ENCODE measurements around the gene RTL10.

Gene RTL10

DNA sequence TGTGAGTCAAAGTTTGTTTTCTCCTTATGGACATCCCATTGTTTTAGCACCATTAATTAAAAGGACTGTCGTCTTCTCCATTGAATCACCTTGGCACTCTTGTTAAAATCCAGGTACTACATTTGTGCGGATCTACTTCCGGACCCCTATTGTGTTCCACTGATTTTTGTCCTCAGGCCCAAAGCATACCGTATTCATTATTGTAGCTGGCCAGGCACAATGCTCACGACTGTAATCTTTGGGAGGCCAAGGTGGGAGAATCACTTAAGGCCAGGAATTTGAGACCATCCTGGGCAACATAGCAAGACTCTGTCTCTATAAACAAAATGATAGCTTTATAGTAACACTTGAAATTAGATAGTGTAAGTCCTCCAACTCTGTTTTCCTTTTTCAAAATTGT is 8.9 kb upstream of the RTL10 start:
- no peak for DNase-seq (ENCODE audit: low read depth, low spot score)

DNA sequence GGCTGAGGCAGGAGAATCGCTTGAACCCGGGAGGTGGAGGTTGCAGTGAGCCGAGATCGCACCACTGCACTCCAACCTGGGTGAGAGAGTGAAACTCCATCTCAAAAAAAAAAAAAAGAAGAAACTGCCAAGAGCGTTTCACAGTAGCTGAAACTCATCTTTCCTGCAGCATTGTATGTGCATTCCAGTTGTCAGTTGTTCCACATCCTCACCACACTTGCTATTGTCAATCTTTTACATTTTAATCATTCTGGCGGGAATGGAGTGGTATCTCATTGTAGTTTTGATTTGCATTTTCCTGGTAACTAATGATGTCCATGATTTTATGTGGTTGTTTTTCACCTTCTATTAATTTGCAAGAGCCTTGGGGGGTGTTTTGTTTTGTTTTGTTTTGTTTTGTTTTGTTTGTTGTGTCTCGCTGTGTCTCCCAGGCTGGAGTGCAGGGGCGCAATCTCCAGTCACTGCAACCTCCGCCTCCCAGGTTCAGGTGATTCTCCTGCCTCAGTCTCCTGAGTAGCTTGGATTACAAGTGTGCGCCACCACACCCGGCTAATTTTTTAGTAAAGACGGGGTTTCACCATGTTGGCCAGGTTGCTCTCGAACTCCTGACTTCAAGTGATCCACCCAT is 8.1 kb upstream of the RTL10 start:
- DNase-seq (ENCODE audit: low read depth, low spot score), result no peak

DNA sequence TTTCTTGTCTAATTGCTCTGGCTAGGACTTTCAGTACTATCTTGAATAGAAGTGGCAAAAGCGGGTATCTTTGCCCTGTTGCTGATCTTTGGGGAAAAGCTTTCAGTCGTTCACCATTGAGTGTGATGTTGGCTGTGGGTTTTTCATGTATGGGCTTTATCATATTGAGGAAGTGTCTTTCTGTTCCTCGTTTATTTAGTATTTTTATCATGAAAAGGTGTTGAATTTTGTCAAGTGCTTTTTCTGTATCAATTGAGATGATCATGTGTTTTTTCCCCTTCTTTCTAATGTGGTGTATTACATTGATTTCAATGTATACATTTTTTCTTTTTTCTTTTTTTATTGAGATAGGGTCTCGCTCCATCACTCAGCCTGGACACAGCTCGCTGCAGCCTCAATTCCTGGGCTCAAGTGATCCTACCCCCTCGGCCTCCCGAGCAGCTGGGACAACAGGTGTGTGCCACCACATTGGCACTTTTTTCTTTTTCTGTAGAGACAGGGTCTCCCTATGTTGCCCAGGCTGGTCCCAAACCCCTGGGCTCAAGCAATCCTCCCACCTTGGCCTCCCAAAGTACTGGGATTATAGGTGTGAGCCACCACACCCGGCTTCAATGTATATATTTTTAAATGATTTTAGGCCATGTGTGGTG is 5.3 kb upstream of the RTL10 start:
- DNase-seq (ENCODE audit: low read depth, low spot score), result no peak

DNA sequence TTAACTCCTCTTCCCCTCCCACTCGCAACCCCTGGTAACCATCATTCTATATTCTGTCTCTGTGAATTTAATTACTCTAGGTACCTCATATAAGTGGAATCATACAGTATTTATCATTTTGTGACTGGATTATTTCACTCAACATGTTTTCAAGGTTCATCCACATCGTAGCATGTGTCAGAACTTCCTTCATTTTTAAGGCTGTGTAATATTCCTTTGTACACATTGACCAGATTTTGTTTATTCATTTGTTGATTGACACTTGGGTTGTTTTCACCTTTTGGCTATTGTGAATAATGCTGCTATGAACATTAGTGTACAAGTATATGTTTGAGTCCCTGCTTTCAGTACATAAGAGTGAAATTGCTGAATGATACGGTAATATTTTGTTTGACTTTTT is 2.7 kb upstream of the RTL10 start:
- no peak for DNase-seq (ENCODE audit: low read depth, low spot score)

DNA sequence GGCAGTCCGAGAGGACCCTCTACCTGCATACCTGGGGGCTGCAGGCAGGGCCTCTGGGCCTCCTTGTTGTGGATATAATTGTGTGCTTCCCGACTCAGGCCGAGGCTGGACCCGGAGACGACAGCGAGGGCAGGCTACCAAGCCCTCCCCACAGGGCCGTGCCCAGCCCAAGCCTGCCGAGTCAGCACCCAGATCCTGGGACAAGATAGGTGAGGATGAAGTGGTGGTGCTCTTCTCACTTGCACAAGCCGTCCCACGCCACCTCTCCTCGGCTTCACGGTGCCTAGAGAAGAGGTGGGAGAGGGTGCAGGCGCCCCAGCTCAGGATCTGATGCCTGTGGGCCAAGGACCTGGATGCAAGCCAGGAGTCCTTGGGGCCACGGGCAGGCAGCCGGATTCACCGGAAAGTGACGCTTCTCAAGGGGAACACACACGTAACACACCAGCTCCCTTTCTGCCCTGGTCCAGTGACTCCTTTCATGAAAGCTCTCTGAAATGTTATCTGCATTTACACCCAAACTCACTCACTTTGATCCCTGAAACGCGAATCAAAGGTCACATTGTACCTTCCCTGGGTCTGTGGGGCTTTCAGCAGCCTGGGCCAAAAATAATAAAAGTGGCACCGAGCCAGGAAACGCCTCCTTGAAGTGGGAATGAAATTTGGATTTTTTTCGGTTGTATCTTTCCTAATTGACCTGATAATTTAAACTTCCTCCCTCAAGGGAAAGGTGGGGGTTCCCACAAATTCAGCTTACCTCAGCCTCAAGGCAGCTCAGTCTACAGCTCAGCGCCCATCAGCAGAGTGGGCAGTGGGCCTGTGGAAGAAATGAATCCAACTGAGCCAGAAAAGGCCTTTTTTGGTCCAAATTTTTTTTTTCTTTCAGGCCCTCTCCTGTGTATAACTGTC is 1.1 kb upstream of the RTL10 start:
- DNase-seq (ENCODE audit: low read depth, low spot score), result no peak

DNA sequence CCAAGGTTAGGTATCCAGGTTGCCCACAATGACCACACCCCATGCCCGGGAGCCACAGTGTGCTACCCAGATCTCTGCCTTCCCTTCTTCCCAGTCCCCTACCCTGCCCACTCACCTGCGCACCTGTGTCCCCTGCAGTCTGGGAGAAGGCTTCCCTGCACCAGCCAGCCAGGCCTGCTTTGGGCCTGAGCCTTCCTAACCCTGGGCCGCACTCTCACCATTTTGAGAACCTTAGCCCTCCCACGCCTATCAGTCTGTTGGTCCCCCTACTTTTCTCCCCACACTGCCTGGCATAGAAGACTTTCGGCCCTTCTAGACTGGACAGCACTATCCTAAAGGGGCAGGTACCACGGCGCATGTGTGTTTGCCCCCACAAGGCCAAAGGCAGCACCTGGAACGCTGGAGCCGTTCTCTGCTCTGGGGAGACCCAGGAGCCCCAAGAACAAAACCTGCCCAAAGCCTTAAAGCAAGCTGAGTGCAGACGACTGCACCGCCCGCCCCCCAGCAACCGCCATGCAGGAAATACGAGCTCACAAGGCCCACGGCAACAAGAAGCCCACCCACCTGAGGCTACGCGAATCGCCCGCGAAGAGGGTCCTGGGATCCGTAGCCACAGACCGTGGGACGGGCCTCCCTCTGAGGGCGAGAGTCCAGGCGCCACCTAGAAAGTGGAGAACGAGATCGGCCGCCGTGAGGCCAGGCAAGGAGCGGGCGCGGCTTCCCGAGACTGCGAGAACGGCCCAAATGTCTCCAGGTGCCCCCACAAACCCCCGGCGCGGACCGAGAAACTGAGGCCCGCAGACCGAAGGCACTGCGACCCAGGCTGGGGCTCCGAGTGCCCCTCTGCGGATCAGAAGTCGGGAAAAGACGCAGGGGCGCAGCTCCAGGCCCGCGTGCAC is 546 bp downstream of the RTL10 start:
- no peak for DNase-seq (ENCODE audit: low read depth, low spot score)

DNA sequence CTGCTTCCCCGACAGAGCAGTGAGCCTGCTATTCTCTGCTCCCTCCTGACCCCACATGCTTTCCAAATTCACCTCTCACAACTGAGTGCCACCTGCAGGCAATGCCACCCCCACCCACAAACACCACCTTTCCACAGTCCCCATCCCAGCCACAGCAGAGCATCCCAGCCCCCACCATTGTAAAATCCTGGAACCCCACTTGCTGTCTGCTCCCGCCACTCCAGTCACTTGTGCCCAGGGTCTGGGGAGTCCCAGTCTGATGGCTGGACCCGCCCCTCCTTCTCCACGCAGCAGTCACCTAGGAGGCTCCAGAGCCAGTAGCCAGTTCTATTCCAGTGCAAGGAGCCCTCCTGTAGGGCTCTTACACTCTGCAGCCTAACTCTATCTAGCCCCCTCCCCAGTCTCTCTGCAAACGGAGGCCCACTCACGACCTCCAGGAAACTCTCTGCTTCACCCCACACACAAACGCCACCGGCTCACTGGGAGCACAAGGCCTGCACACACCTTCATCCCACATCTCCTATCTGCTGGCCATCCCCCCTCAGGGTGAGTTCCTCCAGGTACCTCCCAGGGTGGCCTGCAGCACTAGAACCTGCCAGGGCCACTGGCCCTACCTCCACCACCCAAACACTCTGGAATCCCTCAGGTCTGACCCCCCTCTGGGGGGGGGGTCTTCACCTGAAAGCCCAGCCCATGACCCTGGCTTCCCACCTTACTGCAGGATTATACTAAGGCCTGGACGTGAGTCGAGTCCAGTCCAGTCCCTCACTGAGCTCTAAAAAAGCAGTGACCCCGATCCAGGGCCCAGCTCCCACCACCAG is 1.4 kb downstream of the RTL10 start:
- DNase-seq (ENCODE audit: low read depth, low spot score), result no peak

DNA sequence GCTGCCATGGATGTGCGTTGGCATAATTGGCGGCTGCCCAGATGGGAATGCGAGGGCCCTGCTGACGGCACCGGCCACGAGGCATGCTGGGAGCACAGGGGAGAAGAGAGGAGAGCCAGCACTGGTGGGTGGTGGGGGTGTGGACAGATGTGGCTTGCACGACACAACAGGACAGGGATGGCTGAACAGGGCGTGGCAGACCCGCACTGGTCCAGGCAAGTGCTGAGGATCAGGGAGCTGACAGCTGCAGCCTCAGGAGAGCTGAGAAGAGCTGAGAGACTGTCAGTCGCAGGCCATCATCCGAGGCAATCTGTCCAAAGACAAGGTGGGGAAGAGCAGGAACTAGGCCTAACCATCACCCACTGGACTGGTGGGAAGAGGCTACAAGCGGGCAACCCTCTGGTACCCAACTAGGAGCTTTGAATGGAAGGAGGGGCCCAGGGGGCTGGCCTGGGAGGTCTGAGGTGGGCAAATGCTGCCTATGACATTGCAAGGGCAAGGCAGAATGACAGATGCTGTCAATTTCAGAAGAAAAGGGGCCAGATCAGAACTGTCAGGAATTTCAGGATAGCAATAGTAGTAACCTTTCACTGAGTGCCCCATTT is 2.4 kb downstream of the RTL10 start:
- no peak for DNase-seq (ENCODE audit: low read depth, low spot score)

DNA sequence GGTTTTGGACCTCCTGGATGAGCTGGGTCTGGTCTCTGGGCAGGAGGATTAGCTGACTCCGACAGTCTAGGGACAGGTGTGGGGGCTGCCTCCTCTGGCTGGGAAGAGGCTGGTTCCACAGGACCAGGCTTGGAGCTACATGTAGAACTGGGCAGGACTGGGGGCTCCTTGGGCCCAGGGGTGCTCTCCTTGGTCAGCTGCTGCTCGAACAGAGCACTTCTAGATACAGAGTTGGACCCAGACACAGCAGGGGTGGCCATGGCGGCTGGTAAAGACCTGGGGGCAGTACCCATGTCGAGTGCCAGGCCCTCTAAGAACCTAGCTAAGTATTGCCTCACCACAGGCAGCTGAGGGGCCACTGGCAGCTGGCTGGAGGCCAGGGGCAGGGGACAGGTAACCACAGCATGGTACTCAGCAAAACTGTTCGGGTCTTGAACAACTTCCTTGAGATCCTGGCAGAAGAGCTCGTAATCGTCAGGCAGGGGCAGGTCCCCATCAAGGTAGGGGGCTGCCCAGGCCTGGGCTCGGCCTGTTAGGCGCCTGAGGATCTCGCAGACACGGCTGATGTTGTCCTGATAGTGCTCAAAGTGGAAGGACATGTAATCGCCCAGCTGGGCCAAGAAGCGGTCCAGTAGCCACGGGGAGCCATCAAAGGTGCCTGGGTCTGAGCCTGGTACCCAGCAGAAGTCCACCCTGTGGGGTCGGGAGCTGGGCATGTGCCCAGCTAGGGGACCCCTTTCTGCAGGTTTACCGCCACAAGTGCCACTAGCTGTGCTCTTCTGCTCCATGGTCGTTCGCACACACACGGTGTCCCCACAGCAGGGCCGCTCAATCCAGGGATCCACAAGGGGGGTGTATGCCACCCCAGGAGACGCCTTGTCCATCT is 3.1 kb downstream of the RTL10 start:
- no peak for DNase-seq (ENCODE audit: low read depth, low spot score)

DNA sequence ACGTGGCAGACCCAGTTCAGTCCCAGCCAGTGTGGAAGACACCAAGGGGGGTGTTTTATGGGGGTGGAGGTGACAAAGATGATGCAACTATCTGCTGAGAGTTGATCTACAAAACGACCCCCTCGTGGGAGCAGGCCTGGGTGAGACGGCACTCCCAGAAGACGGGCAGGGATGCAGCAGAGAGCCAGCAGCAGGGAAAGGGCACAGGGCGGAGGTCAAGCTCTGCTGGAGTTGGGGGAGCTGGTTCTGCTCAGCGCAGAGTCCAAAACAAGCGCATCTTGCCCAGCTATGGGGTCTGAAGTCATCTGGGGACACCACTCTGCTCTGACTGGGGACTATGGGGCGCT is 3.9 kb downstream of the RTL10 start:
- DNase-seq (ENCODE audit: low read depth, low spot score), result no peak

DNA sequence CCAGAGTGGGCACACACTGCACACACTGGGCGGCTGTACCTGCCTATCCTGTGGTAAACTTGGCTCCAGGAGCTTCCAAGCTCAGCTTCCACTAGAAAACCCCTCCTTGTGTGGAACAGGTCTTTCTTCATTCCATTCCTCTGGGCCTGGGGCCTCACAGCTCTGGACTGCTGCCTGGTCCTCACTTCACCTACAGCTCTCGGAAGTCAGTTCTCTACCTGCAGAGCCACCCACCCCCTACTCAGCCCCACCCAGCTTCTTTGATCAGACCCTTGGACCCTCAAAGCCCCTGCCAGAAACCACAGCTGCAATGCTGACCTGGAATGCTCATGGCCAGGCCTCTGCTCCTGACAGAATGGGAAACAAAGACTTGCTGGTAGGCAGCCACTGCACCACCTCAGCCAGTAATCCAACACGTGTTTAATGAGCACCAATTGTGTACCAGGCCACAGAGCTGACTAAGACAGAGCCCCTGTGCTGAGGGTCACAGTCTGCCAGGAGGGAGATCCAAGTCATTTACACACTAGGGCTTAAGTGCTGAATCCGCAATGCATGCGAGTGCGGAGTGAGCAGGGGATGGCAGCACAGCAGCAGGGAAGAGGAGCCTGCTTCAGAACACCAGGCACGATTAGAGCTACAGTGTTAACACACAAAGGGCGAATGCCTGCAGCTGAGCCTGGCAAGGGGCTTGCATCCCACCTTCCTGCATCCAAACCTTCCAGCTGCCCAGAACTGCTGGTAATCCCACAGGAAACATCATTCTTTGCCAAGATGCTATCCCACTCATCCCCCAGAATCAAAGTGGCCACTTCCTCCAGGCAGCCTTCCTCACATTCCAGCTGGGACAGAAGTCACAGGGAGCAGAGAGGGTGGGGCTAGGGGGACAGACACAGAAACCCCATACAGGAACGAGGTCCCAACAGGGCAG is 4.6 kb downstream of the RTL10 start:
- DNase-seq (ENCODE audit: low read depth, low spot score), result no peak

DNA sequence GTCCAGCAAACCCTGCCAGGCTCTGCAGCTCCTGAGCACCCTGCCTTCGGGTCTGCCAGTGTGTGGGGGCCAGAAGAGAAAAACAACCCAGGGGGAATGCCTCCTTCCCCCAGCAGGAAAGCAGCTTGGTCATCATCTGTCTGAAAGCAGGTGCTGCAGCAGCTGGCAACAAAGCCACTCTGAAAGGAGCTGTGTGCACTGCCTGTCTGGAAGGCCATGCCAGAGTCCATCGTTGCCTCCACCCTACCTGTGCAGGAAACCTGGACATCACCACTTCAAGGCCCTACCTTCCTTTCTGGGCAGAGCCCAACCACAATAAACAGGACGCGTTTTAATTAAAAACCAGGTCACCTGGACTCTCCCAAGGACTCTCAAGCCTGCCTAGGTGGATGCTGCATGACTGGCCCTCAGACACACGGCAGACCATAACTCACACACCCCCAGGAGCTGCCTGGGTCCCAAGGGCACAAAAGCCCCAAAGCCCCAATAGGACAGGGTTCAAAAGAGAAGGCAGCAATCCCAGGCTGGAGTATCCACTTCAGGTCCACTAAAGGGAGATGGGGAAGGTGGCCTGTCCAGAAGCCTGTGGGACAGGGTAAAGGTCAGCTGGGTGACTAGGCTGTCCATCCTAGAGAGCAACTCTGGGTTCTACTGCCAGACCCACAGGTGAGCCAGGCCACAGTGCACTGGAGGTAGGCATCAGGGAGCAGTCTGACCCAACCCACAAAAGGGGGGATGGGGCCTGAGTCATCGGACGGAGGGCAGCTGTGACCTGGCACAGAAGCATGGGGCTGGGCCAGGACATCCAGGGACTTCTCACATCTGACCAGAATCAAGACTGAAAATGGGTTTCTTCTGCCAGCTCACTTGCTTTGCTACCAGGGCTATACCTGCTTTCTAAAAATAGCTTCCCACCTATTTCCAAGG is 6.1 kb downstream of the RTL10 start:
- no peak for DNase-seq (ENCODE audit: low read depth, low spot score)

DNA sequence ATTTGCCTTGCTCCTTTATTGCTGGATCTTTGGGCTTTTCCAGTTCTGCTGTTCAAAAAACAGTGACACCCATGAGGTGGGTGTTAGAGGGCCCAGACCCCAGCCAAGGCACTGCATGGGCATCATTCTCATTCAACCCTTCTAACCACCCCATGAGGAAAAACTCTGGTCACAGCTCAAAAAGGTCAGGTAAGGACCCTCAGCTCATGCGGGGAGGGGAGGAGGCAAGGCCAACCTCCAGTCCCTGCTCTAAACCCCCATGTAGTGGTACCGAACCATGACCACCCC is 7.4 kb downstream of the RTL10 start:
- no peak for DNase-seq (ENCODE audit: low read depth, low spot score)

DNA sequence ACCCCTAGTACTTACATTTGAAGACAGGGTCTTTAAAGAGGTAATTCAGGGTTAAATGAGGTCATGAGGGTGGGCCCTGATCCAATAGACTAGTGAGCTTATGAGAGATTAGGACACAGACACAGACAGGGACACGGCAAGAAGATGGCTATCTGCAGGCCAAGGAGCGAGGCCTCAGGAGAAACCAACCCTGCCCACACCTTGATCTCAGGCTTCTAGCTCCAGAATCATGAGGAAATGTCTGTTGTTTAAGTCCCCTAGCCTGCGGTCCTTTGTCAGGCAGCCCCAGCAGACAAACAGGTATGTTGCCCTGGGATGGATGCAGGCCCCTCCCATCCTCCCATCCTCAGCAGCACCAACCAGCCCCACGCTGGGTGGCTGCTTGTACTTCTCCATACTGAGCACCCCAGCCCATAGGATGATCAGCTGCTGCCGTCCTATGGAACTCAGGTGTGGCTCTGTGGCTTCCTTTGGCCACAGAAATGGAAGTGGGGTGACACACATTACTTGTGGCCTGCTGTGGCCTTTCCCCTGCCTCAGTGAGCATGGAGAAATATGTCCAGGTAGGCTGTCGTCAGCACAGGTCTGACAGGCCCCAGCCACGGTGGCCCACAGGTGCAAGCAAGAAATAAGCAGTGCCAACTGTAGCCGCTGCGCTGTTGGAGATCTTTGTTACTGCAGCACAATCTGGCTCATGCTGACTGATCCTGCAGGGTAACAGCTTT is 7.9 kb downstream of the RTL10 start:
- DNase-seq (ENCODE audit: low read depth, low spot score), result no peak

DNA sequence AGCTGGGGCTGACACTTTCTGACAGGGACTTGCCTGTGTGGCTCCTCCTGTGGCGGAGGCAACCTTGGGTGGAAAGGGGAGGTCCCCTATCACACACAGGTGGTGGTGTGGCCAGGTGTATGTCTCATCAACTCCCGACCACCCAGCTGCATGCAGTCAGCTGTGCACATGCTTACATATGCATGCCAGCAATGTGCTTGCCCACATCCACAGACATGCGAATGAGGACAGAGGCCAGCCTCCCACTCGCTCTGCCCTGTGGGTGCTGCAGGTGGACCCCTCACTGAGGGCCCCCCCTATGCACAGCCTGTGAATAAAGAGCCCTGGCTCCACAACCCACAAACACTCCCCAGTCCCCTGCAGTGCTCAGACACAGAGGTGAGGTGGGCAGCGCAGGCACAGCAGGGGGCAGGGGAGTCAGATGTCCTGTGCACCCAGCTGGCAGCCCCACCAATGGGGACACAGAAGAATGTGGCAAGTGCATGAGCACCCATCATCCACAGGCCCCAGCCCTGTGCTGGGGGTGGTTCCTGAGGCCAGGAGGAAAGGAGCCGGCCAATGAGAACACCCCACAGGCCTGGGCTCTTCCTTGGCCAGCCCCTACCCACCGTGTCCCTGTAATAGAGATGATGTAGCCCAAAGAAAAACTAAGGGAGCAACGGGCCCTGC is 9.5 kb downstream of the RTL10 start:
- DNase-seq (ENCODE audit: low read depth, low spot score), result no peak

DNA sequence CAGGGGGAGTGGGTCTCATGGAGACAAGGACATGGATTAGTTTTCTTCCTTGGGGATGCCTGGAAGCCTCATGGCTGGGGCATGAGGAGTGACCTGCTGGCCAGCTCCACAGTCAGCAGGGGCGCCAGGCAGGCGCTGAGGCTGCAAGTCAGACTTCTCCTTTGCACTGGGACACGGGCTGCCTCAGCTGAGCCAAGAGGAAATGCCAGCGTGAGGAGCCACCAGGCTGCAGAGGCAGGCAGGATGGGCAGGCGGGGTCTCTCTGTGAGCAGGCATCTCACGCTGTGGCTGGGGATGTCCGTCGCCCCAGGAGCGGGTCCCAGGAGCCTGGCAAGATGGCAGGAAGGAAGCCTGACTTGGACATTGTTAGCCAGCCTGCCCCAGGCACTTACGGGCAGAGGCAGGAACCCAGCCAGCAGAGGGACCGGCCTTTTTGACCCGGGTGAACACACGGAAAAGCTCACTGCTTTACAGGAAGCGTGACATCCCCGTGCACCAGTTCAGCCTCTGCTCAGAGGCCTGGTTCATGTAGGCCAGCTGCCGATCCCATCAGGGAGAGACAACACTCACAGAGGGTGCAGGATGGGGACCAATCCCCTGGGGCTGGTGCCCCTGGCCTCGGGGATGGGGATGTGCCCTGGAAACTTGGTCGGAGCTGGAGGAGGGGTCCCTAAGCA is 10.2 kb downstream of the RTL10 start:
- DNase-seq (ENCODE audit: low read depth, low spot score), result no peak

All from activated CD4-positive, CD25-positive, alpha-beta regulatory T cell treated with anti-CD3 and anti-CD28 coated beads, Interleukin-2, amount 50 U/mL, for 16 hours (primary cell).